AG09309 (cell line): Measurements from ENCODE around the gene SLC32A1.

Experiments used
- DNase-seq: peaks from one replicate; pipeline ENCODE4 v3.0.0-alpha.2; 2010; ENCODE audit warnings: low read depth
- H3K4me3 ChIP-seq: 2 replicates; pipeline ENCODE4 v1.5.1; 2011; ENCODE audit warnings: mild to moderate bottlenecking, low read depth, low read length, moderate library complexity; ENCODE audit not compliant: control insufficient read depth
- CTCF ChIP-seq: IDR thresholded peaks from 2 replicates; pipeline ENCODE4 v1.5.1; 2011; ENCODE audit warnings: mild to moderate bottlenecking, low read depth, low read length, inconsistent platforms; ENCODE audit not compliant: insufficient read depth, control insufficient read depth; ENCODE audit errors: missing control alignments

The SLC32A1 gene

GRCh38 chr20:38759106-38759505, 34.8 kb downstream of the SLC32A1 start:
- no peak for TF ChIP-seq CTCF
- no peak overlapping the region for H3K4me3 ChIP-seq
- DNase-seq, result no peak

GRCh38 chr20:38760978-38761377, 36.7 kb downstream of the SLC32A1 start:
- no peak for TF ChIP-seq CTCF
- DNase-seq, result no peak
- H3K4me3 ChIP-seq, result no peak overlapping the region

- TF ChIP-seq CTCF, result no peak
- DNase-seq, result no peak
- no peak overlapping the region for H3K4me3 ChIP-seq
These were observed 37.9 kb downstream of the SLC32A1 start for GRCh38 chr20:38762174-38762573.

- no peak overlapping the region for H3K4me3 ChIP-seq
- TF ChIP-seq CTCF, result no peak
- DNase-seq, result no peak
These were observed 39.3 kb downstream of the SLC32A1 start for GRCh38 chr20:38763616-38764015.

GRCh38 chr20:38764567-38765318, 40.5 kb downstream of the SLC32A1 start:
- H3K4me3 ChIP-seq, result no peak overlapping the region
- DNase-seq, result peak; percentile 67
- TF ChIP-seq CTCF, result no peak

GRCh38 chr20:38766071-38766470, 41.8 kb downstream of the SLC32A1 start:
- H3K4me3 ChIP-seq, result no peak overlapping the region

More at GRCh38 chr20:38766071-38766470, 41.8 kb downstream of the SLC32A1 start:
- no peak for TF ChIP-seq CTCF
- DNase-seq, result no peak
